ENCODE data around the gene KIF26B.
A peak's percentile ranks its signal among the peaks of the same experiment; 100 is the strongest.

The KIF26B gene

DNA sequence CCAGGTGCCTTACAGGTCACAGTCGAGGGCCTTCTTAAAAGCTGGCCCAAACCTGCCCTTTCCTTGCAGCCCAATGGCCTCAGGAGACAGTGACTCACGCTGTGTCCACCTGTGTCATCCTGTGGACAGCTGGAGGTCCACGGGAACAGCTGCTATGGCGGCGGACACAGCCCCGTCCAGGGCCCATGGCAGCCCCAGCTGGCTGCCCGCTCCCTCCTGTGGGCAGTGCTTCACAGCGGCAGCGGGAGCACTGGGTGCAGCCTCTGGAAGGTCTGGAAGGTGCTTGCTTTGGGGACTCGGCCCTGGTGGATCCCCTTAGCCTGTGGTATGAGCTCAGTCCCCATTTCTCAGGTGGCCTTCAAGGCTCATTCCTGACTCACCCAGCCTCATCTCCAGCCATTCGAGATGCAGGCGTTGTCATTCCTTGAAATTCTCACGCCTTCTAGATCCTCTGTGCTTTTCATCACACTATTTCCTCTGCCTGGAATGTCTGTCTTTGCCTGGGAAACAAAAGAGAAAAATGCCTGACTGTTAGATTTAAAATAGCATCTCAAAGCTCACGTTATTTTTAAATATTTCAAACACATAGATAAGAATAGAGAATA is 86.8 kb downstream of the KIF26B start:
- DNase-seq: no peak

DNA sequence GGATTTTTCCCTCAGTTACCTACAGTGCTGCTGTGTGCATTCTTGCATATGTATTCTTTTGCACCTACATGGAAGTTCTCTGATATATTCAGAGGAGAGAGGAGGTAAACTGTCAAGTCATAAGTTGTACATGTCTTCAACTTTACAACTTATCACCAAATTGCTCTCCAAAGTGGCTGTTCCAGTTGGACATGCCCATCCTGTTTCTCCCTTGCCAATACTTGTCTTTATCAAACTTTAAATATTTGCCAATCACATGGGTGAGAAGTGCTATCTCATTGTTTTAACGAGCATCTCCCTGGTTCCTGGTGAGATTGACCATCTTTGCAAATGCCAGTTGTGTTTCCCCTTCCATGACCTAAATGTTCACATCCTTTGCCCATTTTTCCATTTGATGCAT is 88.2 kb downstream of the KIF26B start:
- DNase-seq: no peak

DNA sequence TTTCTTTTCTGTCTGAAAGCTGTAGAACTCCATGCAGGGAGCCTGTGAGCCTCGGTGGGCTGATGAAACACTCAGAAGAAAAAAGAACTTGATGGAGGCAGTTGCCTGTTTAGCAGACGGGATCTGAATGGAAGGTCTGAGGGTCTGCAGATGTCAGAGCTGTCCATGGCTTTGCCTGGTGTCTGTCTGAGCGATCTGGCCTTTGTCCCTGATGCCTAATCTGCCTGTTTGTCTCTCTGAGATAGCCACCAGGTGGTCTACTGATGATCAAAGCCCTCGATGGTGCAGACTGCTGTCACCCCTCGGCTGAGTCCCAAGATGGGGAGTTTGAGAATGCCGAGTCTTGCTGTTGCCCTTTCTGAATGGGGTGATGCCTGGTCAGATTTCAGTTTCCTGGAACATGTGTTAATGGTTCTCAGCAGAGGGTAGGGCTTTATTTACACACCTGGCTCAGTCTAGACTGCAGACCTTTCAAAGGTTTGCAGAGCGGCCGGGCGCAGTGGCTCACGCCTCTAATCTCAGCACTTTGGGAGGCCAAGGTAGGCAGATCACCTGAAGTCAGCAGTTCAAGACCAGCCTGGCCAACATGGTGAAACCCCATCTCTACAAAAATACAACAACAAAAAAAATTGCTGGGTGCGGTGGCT is 90.4 kb downstream of the KIF26B start:
- DNase-seq: no peak

DNA sequence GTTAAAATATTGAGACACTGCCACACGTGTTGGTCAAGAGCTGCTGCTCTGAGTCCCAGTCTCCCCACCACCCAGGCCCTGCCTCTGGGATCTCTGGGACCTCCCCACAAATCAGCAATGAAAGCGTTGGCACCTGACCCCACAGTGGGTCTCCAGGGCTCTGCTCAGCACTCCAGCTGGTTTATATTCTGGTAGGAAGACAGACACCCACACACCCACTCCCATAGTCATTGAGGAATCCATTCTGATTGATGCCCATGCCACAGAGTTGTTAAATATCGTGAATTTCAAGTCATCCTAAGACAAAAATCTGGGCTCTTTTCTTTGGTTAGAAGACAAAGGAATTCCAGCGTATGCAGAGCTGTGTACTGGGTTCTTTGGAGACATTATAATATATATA is 91.6 kb downstream of the KIF26B start:
- no peak for DNase-seq

DNA sequence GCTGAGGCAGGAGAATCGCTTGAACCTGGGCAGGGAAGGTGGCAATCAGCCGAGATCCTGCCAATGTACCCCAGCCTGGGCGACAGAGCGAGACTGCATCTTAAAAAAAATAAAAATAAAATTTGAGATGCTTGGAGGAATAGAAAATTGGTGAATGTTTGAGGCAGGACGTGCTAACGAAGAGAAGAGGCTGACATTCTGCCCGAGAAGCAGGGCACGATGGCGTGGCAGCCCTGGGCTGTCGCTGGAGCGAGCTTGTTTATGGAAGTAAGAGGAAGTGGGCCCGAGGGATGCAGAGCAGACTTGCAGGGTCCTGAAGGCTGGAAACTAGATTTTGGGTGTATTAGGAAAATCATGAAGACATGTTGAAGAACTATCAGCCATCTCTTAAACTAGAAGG is 92.6 kb downstream of the KIF26B start:
- no peak for DNase-seq

DNA sequence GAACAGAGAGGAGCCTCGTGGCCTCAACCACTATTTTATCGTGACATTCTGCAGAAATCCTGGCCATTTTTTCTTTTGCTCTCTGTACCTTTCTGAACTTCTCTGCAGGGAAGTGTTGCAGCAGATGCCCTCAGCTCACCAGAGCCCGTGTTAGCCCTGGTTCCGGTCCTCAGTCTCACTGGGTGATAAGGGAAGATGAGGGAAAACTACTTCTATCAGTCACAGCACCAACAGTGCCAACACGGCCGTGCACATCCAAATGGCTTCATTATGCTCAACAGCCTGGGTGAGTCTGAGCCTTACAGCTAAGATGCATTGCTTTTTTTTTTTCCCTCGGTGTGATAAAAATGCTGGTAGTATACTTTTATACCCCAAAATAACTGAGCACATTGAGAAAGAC is 93.0 kb downstream of the KIF26B start:
- no peak for DNase-seq

DNA sequence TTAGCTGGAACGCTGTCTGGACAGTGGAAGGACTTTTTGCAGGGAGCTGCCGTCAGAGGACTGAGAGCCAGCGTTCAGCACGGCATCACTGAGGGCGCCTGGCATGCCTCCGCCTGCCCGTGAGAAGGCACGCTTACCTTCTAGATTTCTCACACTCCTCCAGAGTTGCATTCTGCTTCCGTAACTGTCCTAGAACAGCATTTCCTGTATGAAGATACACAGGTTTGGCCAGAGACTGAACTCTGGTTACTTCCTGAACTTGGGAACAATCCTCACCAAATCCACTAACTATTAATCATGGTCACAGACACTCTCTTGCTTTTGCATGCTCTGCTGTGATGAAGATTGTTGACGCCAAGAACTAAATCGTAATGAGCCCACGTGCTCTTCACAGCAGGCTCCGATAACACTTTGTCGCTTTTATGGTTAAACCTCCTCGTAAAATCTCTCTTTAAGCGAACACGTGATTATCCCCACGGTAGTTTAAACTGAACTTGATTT is 93.5 kb downstream of the KIF26B start:
- no peak for DNase-seq

DNA sequence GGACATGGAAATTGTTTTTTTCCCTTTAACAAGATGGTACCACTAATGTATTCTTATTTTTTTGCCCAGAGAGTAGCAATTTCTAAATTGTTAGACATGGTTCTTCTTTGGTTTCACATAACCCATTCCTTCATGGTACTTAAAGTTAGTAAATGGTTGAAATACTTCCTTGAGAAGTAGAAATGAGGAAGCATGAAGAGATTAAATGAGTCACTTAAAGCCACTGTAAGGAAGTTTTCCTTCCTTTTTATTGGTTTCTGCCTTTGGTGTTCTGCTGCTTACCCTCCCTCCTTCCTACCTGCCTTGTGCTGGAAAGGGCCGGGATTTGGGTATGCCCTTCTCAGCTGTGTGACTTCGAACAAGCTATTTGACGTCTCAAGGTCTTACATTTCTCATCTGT is 101.0 kb downstream of the KIF26B start:
- no peak for DNase-seq

DNA sequence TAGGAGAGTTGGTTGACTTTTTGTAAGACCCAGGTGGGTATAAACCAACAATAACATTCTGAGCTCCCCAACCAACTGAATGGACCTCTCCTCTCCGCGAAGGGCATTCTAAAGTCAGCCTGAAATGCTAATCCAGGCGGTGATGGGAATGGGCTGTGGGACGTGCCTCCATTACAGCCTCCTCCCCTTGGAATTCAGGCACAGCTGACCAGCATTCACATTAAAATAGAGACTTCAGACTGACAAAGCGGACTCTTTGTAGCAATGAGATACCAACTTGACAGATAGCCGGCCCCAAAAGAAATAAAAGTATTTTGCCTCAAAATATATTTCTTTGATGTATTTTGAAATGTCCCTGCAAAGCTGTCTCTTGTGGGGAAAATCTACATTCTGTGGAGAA is 101.7 kb downstream of the KIF26B start:
- DNase-seq: no peak

DNA sequence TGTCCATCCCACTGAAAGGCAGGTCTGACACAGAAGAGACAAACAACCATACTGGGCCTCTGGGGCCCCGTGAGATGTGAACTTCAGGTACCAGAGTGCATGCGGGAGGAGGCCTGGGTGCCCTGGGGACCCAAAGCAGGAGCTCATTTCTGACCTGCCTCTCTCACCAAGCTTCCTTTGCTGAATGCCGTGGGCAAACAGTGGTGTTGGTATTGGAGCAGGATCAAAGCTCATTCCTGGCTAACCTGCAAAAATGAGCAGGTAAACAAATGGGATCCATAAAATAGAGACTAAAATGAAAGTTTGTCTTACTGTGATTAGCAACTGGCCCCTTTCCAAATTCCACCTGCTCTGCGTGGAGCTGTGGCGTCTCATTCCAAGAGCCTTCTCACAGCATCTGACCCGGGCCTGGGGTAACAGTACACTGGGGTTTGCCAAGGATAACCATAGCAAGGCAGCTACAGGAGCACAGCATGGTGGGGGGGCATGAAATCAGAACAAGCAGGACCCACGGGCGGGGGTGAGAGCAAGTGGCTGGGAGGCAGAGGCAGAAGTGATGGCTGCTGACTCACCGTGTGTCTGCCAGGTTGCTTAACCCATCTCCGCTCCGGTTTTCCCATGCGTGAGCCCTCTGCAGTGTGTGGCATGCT is 103.6 kb downstream of the KIF26B start:
- DNase-seq: no peak

DNA sequence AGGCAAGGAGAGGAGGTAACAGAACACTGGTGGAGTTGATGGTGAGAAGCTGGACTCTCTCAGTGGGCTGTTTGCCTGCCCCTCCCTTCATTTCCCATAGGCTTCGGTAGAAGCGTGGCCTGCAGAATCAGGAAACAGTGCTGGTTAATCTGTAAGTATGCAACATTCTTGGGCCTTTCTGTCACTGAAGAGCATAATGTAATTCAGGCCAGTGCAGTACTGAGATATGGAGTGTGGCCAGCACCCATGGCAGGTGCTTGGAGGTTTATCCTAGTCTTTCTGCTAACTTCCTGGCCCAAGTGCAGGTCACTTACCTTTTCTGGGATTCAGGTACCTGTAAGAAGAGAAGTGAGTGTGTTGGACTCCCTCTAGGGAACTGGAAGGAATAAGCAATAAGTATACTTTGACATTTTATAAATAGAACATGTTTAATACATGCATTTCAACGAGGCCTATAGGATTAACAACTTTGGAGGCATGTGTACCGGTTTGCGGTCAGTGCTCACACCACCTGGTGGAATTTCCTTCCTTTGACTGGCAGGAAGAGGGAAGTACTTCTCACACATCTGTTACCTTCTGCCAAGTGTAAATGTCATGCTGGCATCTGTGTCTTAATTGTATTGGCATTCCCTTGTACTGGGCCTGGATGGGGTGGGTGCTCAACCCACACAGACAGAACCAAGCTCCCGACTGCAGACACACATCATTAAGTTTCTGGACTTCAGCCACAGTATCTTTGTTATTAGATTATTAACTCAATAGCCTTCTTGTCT is 105.5 kb downstream of the KIF26B start:
- no peak for DNase-seq

DNA sequence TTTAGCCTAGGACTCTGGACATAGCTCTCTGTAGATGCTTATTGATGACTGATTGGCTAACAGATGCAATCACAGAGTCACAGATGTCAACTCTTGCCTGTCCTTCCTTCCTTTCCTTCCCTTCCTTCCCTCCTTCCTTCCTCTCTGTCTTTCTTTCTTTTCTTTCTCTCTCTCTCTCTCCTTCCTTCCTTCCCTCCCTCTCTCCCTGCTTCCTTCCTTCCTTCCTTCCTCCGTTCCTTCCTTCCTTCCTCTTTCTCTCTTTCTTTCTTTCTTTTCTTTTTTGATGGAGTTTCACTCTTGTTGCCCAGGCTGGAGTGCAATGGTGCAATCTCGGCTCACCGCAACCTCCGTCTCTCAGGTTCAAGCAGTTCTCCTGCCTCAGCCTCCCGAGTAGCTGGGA is 106.1 kb downstream of the KIF26B start:
- no peak for DNase-seq

DNA sequence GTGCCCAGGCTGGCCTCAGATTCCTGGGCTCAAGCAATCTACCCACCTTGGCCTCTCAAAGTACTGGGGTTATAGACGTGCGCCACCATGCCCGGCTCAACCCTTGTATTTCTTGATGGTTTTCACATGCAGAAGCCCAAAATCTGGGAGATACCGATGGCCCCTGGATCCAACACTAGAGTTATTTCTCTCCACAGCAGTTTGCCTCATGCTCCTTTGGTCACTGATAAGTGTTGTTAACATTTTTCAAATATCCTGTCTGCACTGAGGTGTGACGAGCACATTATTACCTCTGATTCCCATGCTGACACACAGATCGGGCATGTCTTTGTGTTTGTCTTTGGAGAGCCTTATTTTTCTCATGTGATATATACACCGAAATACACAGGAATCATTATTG is 107.0 kb downstream of the KIF26B start:
- DNase-seq: no peak

DNA sequence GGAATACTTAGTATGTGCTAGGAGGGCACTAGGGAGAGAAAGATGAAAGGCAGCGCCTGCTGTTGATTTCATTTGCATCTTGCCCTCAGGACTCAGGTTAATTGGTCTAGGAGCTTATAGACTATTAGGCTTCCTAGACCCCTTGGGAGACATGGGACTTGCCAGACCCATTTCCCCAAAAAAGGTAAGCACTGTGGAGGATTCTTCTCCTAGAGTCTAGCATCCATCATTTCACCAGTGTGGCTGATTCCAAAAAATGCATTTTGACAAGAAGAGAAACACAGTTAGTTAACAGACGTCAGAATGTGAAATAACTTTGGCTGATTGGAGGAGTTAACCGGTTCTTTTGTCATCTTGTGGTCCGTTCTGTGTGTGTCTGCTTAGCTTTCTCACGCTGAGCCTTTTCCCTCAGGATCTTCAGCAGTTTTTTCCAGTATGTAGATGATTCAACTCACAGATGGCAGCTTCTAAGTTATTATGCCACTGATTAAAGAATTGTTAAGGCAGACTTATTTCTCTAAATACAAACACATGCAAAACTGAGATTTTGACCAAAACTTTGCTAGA is 108.8 kb downstream of the KIF26B start:
- peak; percentile 80 for DNase-seq

DNA sequence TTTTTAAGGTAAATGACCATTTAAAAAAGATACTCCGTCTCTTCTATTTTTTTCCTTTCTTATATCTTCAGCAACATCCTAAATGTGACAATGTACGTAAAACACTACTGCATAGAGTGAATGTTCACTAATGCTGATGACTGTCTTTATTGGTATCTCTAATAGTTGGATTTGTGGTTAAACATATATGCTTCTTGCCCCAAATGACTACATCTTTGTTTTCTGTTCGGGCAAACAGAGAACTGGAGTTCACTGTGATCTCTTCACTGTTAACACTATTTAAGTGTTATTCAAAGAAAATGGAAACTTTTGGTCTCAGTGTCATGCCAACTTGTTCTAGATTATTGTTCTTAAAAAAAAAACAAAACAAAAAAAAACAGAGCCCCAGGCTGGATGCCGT is 109.4 kb downstream of the KIF26B start:
- DNase-seq: peak; percentile 59

DNA sequence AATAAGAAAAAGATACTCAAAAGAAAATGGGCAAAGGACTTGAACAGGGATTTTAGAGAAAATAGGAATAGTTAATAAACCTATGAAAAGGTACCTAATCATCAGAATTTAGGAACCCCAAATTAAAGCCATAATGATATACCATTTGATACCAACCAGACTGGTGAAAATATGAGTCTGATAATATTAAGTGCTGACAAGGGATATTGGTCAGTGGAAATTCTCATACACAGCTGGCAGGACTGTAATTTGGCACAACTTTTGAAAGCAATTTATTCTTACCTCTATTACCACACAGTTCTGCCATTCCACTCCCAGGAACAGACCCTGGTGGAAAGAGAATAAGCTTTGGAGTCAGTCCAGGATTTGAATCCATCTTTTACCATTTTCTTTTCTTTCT is 111.3 kb downstream of the KIF26B start:
- DNase-seq: no peak

DNA sequence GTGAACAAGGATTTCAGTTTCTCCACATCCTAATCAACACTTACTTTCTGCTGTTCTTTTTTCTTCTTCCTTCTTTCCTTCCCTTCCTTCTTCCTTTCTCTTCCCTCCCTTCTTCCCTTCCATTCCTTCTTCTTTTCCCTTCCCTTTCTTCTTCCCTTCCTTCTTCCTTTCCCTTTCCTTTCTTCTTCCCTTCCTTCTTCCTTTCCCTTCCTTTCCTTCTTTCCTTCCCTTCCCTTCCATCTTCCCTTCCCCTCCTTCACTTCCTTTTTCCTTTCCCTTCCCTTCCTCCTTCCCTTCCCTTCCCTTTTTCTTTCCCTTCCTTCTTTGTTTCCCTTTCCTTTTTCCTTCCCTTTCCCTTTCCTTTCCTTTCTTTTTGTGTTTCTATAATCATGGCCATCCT is 115.3 kb downstream of the KIF26B start:
- no peak for DNase-seq

DNA sequence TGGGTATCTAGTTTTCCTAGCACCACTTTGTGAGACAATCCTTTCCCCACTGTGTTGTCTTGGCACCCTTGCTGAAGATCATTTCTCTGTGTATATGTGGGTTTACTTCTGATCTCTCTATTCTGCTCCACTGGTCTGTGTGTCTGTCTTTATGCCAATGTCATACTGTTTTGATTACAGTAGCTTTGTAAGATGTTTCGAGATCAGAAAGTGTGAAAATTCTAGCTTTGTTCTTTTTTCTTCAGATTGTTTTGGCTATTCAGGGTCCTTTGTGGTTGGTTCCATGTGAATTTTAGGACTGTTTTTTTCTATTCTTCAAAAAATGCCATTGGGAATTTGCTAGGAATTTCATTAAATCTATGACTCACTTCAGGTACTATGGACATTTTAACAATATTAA is 116.2 kb downstream of the KIF26B start:
- no peak for DNase-seq

DNA sequence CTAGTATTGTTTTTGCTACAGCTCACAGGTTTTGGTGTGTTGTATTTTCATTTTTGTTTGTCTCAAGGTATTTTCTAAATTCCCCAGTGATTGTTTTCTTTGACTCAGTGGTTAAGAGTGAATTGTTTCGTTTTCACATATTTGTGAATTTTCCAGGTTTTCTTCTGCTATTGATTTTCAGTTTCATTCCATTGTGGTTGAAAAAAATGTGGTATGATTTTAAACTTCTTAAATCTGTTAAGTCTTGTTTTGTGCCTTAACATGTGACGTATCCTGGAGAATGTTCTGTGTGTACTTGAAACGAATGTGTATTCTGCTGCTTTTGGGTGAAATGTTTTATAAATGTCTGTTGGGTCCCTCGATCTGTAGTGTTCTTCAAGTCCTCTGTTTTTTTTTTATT is 117.9 kb downstream of the KIF26B start:
- DNase-seq: no peak

DNA sequence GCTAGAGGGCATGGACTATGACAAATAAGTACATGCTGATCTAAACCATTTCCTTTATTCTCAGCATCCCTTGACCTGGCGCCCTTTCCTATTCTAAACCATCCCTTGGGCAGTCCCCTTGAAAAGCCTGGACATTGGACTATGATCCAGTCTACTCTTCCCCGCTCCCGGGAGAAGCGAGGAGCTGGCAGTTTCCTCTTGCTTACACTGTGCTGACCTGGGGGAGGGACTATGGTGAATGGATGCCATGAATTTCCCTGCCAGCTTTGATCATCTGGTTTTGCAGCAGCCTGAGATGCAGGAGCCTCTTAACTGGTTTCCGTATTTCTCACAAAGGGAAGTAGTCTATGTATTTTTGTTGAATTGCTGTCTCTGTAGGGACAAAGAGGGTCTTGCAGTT is 121.7 kb downstream of the KIF26B start:
- DNase-seq: no peak

DNA sequence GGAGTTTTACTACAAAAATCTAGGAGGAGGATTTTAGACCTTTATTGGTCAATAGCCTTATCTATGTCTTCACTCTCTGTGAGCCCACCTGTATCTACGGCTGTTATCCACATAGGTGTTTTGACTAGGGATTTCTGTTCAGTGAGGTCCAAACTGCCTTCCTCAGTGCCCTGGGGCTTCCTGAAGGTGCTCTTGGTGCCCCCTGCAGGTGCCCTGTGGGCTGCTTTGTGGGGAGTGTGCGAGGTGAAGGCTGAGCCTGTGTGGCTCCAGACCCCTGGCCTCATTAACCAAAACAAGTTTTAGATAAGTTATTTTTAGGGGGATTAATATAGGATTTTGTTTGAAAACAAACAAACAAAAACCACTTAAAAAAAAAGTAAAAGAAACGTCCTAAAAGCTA is 122.5 kb downstream of the KIF26B start:
- DNase-seq: no peak

DNA sequence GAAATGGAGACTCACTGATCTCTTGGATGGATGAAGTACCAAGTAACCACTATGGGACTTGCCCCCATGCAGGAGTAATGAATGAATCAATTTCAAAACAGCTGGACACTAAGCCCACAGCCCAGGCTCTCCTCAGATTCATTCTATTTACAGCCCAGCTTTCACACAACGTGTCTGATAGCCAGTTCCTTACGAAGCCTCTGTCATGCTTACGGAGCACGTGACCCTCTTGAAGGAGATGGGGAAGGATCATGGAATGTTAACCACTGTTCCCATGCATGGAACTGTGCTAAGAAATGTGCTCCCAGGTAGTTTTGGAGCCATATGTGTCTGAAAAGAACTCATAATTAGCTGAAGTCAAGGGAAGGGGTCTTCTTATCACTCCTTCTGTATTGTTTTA is 124.1 kb downstream of the KIF26B start:
- no peak for DNase-seq

DNA sequence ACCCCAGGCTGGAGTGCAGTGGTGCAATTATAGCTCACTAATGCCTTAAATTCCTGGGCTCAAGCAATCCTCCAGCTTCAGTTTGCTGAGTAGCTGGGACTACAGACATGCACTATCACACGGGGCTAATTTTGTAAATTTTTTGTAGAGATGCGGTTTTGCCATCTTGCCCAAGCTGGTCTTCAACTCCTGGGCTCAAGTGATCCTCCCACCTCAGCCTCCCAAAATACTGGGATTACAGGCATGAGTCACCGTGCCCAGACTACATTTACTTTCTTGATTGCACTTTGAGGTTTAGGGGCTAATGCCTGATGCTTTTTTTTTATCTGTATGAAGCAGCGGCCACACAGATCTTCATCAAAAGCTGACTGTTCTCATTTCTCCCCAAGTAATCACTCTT is 124.6 kb downstream of the KIF26B start:
- no peak for DNase-seq
